WERI-Rb-1 (cell line): ENCODE measurements around the gene PLA2G4E.

Source experiments
- DNase-seq: peaks from one replicate; pipeline ENCODE4 v3.0.0-alpha.2; 2020
- H3K27ac ChIP-seq: fragments of 250-450 bp; sonication (Bioruptor Pico); 2 replicates; pipeline ENCODE4 v1.5.1; 2020; ENCODE audit warnings: mild to moderate bottlenecking, moderate library complexity
- H3K27me3 ChIP-seq: fragments of 250-450 bp; sonication (Bioruptor Pico); 2 replicates; pipeline ENCODE4 v1.5.1; 2021; ENCODE audit warnings: mild to moderate bottlenecking, low read depth, moderate library complexity; ENCODE audit not compliant: insufficient read depth, severe bottlenecking
- H3K36me3 ChIP-seq: fragments of 250-450 bp; sonication (Bioruptor Pico); 2 replicates; pipeline ENCODE4 v1.5.1; 2020; ENCODE audit warnings: mild to moderate bottlenecking, moderate library complexity
- H3K4me3 ChIP-seq: 2 replicates; pipeline ENCODE4 v1.5.1; 2011; ENCODE audit warnings: low read depth, mild to moderate bottlenecking, control low read depth, low read length
- H3K9me3 ChIP-seq: fragments of 250-450 bp; sonication (Bioruptor Pico); 2 replicates; pipeline ENCODE4 v1.5.1; 2021; ENCODE audit warnings: mild to moderate bottlenecking, moderate library complexity; ENCODE audit not compliant: severe bottlenecking
- CTCF ChIP-seq: IDR thresholded peaks from 2 replicates; pipeline ENCODE4 v1.5.1; 2011; ENCODE audit warnings: low read depth, mild to moderate bottlenecking, control low read depth, inconsistent platforms, low read length

PLA2G4E gene

GRCh38 chr15:42048821-42049200 lies 28.0 kb upstream of the PLA2G4E start:
- no peaks in the 10 kb centered on the region for H3K27me3 ChIP-seq
- no peaks in the 10 kb centered on the region for H3K36me3 ChIP-seq
- no peak for DNase-seq
- no peak overlapping the region for H3K27ac ChIP-seq
- no peak overlapping the region for H3K4me3 ChIP-seq
- TF ChIP-seq CTCF = no peak
- H3K9me3 ChIP-seq = no peaks in the 10 kb centered on the region

GRCh38 chr15:42048080-42048820 lies 27.4 kb upstream of the PLA2G4E start:
- Histone ChIP-seq H3K27ac (no peak overlapping the region), H3K4me3 (no peak overlapping the region), H3K9me3 (no peaks in the 10 kb centered on the region), H3K27me3 (no peaks in the 10 kb centered on the region), H3K36me3 (no peaks in the 10 kb centered on the region)
- TF ChIP-seq CTCF = no peak
- DNase-seq = no peak

GRCh38 chr15:42046597-42046996 lies 25.8 kb upstream of the PLA2G4E start:
- Histone ChIP-seq H3K4me3 (no peak overlapping the region), H3K27ac (no peak overlapping the region), H3K36me3 (no peaks in the 10 kb centered on the region), H3K9me3 (no peaks in the 10 kb centered on the region), H3K27me3 (no peaks in the 10 kb centered on the region)
- DNase-seq = no peak
- no peak for TF ChIP-seq CTCF

- no peak for DNase-seq
- H3K27me3 ChIP-seq = no peaks in the 10 kb centered on the region
- no peaks in the 10 kb centered on the region for H3K9me3 ChIP-seq
- H3K4me3 ChIP-seq = no peak overlapping the region
- H3K27ac ChIP-seq = no peak overlapping the region
- H3K36me3 ChIP-seq = no peaks in the 10 kb centered on the region
- no peak for TF ChIP-seq CTCF
Measured at GRCh38 chr15:42045211-42045615, 24.4 kb upstream of the PLA2G4E start.

GRCh38 chr15:42042602-42043400 lies 22.0 kb upstream of the PLA2G4E start:
- H3K27ac ChIP-seq = no peak overlapping the region
- no peaks in the 10 kb centered on the region for H3K36me3 ChIP-seq
- no peaks in the 10 kb centered on the region for H3K27me3 ChIP-seq
- H3K9me3 ChIP-seq = no peaks in the 10 kb centered on the region
- no peak overlapping the region for H3K4me3 ChIP-seq
- no peak for DNase-seq
- TF ChIP-seq CTCF = no peak
